ENCODE measurements around the gene PICALM. TPM values are rescaled to one million over a fixed set of nuclear protein-coding genes. Genes with fewer than 3 reads are reported as not detected.
A peak's percentile ranks its signal among the peaks of the same experiment; 100 is the strongest.

The PICALM gene
- total and polyA plus RNA-seq, 9 of the 15 experiments (the other 6 are each of a cell fraction or from before 2014, with no cell fraction given): 41.3 to 990 (median 309) TPM

DNA sequence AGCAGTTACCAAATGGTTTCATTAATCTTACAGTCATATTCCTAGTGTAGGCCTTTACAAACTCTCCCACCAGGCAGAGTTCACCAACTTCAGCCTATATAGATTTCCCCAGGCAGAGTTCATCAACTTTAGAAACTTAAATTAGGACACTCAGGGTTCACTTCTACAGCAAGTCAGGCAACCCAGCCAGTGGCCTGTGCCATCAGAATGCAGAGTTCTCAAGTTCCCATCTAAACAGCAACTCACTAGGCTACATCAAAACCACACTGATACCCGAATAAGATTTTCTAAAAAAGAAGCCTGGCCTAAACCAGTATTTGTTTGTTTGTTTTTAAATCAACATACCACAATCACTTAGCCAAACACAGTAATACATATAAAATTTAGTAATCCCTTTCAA is 33.7 kb downstream of the PICALM start:
- CTCF ChIA-PET (ENCODE audit: low intra/inter-chr PET ratio): no interaction called here
- peak; percentile 59 for ATAC-seq
- no peak overlapping the region for H3K4me2 ChIP-seq (ENCODE audit: insufficient read depth, low read length)
- H3K4me3 ChIP-seq: no peak overlapping the region
- H3K9ac ChIP-seq (ENCODE audit: insufficient read depth in 1 of 2, low read depth in 2 of 2, low read length in 2 of 2): 0 out of 4 replicates have a peak overlapping the region, but pooled peaks of 1 of the 2 experiments have one; percentile 2
- no TSS peak for BruUV-seq (replicated peaks)
- intact Hi-C loops (cut with micrococcal nuclease): no loop called here
- H3K27me3 ChIP-seq (ENCODE audit: control insufficient read depth in 2 of 2, insufficient read depth in 2 of 2, low read length in 2 of 2): no peaks in the 10 kb centered on the region
- H3K9me3 ChIP-seq (replicated peaks; ENCODE audit: control insufficient read depth, insufficient read depth, low read depth, low read length): no peaks in the 10 kb centered on the region
- TF ChIP-seq ZNF140 (CRISPR knock-in tag; IDR thresholded peaks at IDR 0.05): no peak
- TF ChIP-seq HOXB6 (CRISPR knock-in tag; IDR thresholded peaks at IDR 0.05; ENCODE audit: borderline replicate concordance): no peak
- no peak for TF ChIP-seq STAG1 (CRISPR knock-in tag; IDR thresholded peaks at IDR 0.05; ENCODE audit: borderline replicate concordance)
- no peak for TF ChIP-seq FOXP1 (CRISPR knock-in tag; IDR thresholded peaks at IDR 0.05)
- no peak for TF ChIP-seq NFYB (IDR thresholded peaks at IDR 0.05; ENCODE audit: extremely low read depth, insufficient read length)
- TF ChIP-seq, protein P1, sequence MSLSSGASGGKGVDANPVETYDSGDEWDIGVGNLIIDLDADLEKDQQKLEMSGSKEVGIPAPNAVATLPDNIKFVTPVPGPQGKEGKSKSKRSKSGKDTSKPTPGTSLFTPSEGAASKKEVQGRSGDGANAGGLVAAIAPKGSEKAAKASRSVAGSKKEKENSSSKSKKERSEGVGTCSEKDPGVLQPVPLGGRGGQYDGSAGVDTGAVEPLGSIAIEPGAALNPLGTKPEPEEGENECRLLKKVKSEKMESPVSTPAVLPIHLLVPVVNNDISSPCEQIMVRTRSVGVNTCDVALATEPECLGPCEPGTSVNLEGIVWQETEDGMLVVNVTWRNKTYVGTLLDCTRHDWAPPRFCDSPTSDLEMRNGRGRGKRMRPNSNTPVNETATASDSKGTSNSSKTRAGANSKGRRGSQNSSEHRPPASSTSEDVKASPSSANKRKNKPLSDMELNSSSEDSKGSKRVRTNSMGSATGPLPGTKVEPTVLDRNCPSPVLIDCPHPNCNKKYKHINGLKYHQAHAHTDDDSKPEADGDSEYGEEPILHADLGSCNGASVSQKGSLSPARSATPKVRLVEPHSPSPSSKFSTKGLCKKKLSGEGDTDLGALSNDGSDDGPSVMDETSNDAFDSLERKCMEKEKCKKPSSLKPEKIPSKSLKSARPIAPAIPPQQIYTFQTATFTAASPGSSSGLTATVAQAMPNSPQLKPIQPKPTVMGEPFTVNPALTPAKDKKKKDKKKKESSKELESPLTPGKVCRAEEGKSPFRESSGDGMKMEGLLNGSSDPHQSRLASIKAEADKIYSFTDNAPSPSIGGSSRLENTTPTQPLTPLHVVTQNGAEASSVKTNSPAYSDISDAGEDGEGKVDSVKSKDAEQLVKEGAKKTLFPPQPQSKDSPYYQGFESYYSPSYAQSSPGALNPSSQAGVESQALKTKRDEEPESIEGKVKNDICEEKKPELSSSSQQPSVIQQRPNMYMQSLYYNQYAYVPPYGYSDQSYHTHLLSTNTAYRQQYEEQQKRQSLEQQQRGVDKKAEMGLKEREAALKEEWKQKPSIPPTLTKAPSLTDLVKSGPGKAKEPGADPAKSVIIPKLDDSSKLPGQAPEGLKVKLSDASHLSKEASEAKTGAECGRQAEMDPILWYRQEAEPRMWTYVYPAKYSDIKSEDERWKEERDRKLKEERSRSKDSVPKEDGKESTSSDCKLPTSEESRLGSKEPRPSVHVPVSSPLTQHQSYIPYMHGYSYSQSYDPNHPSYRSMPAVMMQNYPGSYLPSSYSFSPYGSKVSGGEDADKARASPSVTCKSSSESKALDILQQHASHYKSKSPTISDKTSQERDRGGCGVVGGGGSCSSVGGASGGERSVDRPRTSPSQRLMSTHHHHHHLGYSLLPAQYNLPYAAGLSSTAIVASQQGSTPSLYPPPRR (CRISPR knock-in tag; IDR thresholded peaks at IDR 0.05; ENCODE audit: borderline replicate concordance): no peak
- TF ChIP-seq, protein P2, sequence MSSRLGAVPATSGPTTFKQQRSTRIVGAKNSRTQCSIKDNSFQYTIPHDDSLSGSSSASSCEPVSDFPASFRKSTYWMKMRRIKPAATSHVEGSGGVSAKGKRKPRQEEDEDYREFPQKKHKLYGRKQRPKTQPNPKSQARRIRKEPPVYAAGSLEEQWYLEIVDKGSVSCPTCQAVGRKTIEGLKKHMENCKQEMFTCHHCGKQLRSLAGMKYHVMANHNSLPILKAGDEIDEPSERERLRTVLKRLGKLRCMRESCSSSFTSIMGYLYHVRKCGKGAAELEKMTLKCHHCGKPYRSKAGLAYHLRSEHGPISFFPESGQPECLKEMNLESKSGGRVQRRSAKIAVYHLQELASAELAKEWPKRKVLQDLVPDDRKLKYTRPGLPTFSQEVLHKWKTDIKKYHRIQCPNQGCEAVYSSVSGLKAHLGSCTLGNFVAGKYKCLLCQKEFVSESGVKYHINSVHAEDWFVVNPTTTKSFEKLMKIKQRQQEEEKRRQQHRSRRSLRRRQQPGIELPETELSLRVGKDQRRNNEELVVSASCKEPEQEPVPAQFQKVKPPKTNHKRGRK (tag; IDR thresholded peaks at IDR 0.05): no peak
- TF ChIP-seq, protein P3, sequence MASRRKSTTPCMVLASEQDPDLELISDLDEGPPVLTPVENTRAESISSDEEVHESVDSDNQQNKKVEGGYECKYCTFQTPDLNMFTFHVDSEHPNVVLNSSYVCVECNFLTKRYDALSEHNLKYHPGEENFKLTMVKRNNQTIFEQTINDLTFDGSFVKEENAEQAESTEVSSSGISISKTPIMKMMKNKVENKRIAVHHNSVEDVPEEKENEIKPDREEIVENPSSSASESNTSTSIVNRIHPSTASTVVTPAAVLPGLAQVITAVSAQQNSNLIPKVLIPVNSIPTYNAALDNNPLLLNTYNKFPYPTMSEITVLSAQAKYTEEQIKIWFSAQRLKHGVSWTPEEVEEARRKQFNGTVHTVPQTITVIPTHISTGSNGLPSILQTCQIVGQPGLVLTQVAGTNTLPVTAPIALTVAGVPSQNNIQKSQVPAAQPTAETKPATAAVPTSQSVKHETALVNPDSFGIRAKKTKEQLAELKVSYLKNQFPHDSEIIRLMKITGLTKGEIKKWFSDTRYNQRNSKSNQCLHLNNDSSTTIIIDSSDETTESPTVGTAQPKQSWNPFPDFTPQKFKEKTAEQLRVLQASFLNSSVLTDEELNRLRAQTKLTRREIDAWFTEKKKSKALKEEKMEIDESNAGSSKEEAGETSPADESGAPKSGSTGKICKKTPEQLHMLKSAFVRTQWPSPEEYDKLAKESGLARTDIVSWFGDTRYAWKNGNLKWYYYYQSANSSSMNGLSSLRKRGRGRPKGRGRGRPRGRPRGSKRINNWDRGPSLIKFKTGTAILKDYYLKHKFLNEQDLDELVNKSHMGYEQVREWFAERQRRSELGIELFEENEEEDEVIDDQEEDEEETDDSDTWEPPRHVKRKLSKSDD (conservative IDR thresholded peaks at IDR 0.05; ENCODE audit: low read length): no peak
- TF ChIP-seq ZNF143 (CRISPR knock-in tag; IDR thresholded peaks at IDR 0.05): no peak
- no peak for TF ChIP-seq ADNP (tag; IDR thresholded peaks at IDR 0.05)
- no peak for TF ChIP-seq DMBX1 (CRISPR knock-in tag; IDR thresholded peaks at IDR 0.05; ENCODE audit: borderline replicate concordance)
- peak overlapping the region; percentile 49; the same call in 2 of the 3 replicates for H3K27ac ChIP-seq (ENCODE audit: extremely low read depth, low read depth, low read length)
- in situ Hi-C loops (cut with MboI): no loop called here
- DNase-seq (ENCODE audit: extremely low read depth in 1 of 4, low spot score in 3 of 4): peak in 1 of 4 experiments; percentile 27
- peaks cover 97% of the 10 kb centered on the region for H3K79me2 ChIP-seq (ENCODE audit: control insufficient read depth, insufficient read depth, low read length)
- H3K4me1 ChIP-seq (replicated peaks in 1 of 2; ENCODE audit: control insufficient read depth in 2 of 2, insufficient read depth in 2 of 2, low read length in 2 of 2): peaks cover 3 to 27% of the 10 kb centered on the region in 2 experiments; a peak in 4 of 5 replicates
- WGBS (ENCODE audit: insufficient coverage, low coverage, missing lambda C conversion rate): 27% methylated on average over 1 of the region's 1 CpG
- H3K9me1 ChIP-seq (ENCODE audit: control insufficient read depth, insufficient read depth, low read length): peaks cover 3% of the 10 kb centered on the region
- peaks cover 59% of the 10 kb centered on the region for H3K36me3 ChIP-seq (ENCODE audit: control insufficient read depth, insufficient read depth, low read length)
- no peak overlapping the region for H2AFZ ChIP-seq (ENCODE audit: low read depth, low read length)
- POLR2A ChIA-PET: interaction anchor here (1.0 kb wide), 1 partner anchor 43 kb away, joined by 3 read pairs; no protein-coding TSS in a partner anchor
- FAIRE-seq: no peak
- peaks cover 5% of the 10 kb centered on the region; the same call in 1 of the 2 replicates for H4K20me1 ChIP-seq (replicated peaks; ENCODE audit: control insufficient read depth, insufficient read depth, low read length)

All from K562 (cell line).